GM11168 (cell line): ENCODE data around the gene FAM72C.
"Not testable (repeated sequence)": the region's sequence is repeated elsewhere in the genome, so short reads cannot be mapped to it uniquely, and the experiment has no call there.

ENCODE experiments used
- in situ Hi-C: fragments of 300-500 bp; cut with MboI; formaldehyde crosslinking; loops from one replicate; pipeline ENCODE4 v1.12.0; 2022; ENCODE audit warnings: low sequenced_read_pairs; ENCODE audit not compliant: unreplicated experiment

The FAM72C gene

DNA sequence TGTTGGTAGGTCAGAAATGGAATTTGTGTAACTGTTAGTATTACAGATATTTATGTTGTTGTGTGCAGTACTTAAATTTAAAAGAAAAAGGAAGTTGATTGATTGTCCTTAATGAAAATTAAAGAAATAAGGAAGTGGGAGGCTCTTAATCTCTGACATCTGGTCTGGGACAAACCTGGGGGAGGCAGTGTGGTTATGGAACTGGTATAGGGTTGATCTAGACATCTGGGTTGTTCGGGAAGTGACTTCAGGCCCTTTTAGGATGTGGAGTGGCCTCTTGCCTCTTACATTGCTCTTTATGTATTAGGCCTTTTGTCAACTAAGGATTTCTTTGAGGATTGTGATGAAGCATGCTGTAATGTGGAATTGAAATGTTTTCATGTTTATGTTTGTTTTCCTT is 16.1 kb upstream of the FAM72C start:
- in situ Hi-C loops: not testable (repeated sequence)

DNA sequence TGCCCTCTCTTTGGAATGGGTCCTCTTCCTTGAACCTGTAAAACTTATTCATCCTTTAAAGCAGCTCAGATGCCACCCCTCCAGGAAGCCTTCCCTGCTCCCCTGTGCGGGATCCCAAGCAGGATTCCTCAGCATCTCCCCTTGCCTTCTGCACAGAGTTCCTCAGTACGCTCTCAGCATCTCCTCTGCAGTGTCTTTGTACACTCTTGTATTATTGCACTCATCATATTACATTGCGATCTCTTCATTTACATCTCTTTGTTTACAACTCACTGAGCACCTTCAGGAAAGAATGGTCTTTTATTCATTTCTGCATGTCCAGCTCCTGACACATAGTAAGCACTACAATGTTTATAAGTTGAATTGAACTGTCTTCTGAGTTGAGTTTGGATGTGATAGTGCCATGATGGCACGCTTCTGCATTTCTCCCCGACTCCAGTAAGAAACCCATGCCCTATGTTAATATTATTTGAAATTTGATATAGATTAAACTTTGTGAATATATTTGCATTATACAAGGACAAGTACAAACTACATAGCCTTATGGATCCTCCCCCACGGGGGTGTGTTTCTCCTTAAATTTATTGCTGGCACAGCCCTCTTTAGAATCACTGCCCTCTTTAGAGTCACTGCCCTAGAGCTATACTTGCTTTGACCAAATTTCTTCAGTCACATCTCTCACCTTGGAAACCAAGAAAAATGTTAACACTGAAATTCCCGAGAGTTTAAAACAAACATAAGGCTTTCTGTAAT is 13.1 kb upstream of the FAM72C start:
- in situ Hi-C loops: not testable (repeated sequence)

GRCh38 chr1:143974416-143974815 is 2.6 kb upstream of the FAM72C start:
- in situ Hi-C loops: not testable (repeated sequence)

DNA sequence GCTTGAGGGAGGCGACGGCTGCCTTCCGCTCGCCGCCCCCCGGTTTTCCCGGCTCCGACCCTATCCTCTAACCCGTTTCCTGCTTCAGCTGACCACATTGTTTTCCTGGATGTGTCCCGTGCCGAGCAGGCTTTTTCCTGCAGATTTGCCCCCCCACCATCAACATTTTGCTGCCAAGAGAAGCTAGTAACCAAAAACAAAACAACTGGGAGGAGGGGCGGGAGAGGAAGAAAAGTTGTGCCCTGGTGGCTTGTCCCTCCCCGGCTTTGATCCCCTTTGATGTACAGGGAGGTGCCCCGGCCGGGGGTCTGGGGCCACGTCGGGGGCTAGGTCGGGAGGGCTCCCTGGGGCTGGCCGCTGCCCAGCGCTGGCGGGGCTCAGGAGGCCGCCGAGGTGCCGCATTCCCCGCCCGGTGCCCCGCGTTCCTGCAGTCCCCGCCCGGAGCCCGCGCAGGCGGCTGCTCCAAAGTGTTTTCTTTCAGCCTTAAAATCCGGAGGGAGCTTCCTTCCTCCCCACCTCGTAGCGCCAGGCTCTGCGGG is 2.2 kb upstream of the FAM72C start:
- in situ Hi-C loops: not testable (repeated sequence)

GRCh38 chr1:143972753-143973326 is 1.1 kb upstream of the FAM72C start:
- in situ Hi-C loops: not testable (repeated sequence)

GRCh38 chr1:143965860-143966259 is 5.9 kb downstream of the FAM72C start:
- in situ Hi-C loops: not testable (repeated sequence)

DNA sequence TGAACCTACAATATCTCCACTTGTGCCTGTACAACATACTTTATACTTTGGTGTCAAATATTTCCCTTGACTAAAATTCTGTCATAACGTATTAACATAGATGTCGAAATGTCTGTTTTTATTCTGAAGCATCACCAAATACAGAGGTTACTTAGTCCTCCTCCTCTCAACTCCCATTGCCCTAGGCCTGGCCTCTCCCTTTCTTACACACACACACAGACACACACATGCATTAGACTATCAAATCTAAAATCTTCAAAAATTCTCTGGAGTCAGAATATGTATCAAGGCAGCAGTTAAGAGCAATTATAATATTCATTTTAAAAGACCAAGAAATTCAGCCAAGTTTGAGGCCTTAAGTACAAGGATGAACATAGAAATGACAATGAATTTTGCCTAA is 7.5 kb downstream of the FAM72C start:
- in situ Hi-C loops: not testable (repeated sequence)

DNA sequence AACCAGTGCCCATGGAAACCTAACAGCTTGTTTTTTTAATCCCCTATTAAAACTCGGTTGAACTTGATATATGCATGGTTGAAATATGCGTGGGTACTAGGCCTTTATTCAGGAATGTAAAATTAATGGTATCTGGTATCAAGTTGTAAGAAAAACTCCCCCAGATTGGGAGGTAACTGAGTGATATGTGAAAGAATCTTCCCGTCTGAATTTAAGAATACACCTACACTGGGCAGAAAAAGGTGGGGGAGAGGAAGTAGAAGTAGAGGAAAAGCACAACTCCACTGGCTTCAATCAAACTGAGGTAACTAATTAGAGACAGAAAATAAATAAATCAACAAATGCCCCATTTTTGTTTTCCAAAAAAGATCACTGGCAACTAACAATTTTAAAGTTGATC is 15.9 kb downstream of the FAM72C start:
- in situ Hi-C loops: not testable (repeated sequence)

DNA sequence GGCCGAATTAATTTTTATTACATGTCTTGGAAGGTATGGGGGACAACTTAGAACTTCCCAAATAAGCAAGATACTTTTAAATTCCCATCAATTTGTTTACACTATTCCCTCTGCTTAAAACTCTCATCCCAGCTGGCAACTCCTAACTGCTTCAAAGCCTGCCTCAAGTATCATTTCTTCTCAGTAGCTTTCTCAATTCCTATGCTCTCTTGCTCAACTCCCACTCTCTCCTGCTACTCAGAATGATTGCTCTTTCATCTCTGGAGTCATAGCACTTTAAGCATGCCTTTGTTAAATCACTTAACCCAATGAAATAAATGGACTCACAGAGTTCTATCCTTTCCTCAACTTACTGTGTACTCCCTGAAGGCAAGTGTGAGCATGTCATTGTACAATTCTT is 18.9 kb downstream of the FAM72C start:
- in situ Hi-C loops: not testable (repeated sequence)

DNA sequence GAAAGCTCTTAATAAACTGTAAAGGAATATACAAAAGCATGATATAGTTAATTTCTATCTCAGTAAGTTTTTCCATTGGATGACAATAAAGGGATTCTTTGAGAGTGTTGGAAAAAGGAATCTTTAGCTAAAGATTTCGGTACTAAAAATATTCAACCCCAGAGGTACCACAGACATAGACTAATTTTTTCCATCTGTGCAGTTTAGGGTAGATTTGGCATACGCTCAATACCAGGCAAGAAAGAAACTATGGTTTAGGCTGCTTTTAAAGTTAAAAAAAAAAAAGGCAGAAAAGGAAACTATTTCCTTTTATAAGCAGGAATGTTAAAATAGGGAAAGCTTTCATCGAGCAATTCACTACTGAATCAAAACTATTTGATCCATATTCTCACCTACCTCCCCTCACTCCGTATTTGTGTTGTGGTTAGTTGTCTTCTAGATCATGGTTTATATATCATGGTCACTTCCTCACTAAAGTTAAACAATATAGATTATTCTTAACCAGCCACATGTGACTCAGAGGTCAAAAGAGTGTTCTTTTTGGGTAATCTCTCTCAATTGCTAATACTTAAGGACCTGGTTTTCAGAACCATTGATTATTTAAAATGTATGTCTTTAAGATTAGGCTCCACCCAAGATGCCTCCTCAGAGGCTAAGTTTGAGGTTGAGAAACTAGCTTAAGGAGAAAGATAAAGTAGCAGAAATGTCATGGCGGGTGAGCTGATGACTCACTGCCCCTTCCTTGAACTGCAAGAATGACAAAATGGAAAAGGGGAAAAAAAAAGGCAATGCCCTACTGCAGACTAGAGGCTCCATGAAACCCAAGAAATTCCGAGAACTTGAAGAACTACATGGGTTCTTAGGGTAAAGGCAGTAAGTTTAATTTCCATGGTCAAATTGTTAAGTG is 20.0 kb downstream of the FAM72C start:
- in situ Hi-C loops: not testable (repeated sequence)

DNA sequence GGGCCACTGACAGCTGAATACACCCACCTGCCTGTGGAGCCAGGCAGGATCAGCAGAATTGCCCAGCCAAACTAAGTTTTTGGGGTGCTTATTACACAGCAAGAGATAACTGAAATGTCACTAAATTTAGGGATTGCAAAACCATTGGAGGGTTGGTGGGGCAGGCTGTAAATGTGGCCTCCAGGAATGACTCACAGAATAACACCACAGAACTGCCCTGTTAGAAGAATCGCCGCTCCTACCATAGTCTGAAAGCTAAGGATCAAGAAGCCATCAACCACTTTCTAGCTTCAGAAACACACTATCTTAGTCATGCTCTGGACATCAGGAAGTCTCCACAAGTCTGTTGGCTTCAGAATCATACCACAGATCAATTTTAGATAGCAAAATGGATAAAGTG is 24.0 kb downstream of the FAM72C start:
- in situ Hi-C loops: not testable (repeated sequence)

DNA sequence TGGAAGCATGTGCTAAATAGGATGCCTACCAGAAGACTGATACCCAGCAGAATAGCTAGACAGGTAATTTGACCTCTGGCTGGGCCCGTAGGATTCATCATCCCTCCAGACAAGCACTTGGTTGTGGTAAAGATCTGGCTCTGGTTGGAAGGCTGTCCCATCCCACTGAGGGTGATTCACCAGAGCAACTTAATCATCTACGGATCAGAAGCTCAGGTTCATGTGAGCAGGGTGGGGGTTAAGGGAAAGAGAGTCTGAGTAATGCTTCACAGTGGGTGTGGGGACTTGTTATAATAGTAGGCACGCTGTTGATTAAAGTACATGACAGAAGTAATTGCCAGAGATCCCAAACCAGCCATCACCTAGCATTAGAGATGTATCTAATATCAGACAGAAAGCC is 26.5 kb downstream of the FAM72C start:
- in situ Hi-C loops: not testable (repeated sequence)

GRCh38 chr1:143944576-143945240 is 27.1 kb downstream of the FAM72C start:
- in situ Hi-C loops: not testable (repeated sequence)

DNA sequence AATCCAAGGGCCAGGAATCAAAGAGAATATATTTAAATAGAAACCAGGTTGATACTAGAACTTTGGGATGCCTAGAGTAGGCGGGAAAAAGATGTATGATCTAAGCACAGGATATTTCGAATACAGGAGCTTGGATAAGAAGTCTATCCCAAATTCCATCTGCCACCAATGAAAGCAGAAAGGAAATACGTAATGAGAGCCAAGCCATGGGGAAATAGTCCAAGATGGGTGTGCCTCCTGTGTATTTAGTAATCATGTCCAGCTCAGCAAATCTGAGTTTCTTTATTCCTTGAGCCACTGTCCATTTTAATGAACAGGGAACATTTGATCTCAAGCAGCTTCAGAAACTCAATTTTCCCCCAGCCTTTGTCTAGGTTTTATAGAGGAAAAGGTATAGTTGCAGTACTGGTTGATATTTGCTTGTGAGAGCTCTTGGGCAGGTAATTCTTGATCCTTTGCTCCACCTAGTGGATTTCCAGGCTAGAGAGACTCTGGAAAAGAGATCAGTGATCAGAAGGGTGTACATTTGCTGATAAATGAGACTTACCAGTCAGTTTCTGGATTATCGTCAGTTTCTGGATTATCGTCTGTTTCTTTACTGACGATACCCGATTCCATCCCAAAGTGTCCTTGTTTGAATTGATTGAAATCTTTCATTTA is 28.3 kb downstream of the FAM72C start:
- in situ Hi-C loops: not testable (repeated sequence)

- in situ Hi-C loops: not testable (repeated sequence)
Measured at GRCh38 chr1:143942238-143942860, 29.4 kb downstream of the FAM72C start.

DNA sequence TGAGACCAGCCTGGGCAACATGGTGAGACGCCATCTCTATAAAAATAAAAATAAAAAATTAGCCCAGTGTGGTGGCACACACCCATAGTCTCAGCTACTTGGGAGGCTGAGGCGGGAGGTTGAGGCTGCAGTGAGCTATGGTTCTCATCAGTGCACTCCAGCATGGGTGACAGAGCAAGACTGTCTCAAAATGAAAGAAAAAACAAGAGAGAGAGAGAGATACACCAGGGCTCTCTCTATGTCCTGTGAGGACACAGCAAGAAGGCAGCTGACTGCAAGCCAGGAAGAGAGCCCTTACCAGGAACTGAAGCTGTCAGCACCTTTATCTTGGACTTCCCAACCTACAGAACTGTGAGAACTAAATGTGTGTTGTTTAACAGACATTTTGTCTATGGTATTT is 32.1 kb downstream of the FAM72C start:
- in situ Hi-C loops: not testable (repeated sequence)

- in situ Hi-C loops: not testable (repeated sequence)
Measured at GRCh38 chr1:143938922-143939321, 32.9 kb downstream of the FAM72C start.

GRCh38 chr1:143936457-143937115 is 35.2 kb downstream of the FAM72C start:
- in situ Hi-C loops: not testable (repeated sequence)

DNA sequence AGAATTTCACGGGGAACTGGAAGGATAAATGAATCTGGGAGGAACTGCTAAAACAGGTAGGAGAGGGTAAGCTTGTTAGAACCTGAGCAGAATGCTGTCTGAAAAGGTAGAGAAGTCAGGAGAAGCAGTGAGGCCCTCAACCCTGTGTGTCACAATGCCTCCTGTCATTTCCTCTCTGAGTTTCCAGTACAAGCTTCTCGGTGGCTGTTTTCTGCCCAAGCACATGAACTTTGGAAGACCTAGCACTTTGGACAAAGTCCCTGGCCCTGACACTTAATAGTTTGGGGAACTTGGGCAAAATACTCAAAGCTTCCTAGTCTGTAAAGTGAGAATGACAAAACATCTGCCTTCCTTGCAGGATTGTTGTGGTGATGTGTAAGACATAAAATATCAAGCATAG is 52.7 kb downstream of the FAM72C start:
- in situ Hi-C loops: not testable (repeated sequence)
